Measurements from ENCODE around the gene SLC6A6.

SLC6A6 gene

DNA sequence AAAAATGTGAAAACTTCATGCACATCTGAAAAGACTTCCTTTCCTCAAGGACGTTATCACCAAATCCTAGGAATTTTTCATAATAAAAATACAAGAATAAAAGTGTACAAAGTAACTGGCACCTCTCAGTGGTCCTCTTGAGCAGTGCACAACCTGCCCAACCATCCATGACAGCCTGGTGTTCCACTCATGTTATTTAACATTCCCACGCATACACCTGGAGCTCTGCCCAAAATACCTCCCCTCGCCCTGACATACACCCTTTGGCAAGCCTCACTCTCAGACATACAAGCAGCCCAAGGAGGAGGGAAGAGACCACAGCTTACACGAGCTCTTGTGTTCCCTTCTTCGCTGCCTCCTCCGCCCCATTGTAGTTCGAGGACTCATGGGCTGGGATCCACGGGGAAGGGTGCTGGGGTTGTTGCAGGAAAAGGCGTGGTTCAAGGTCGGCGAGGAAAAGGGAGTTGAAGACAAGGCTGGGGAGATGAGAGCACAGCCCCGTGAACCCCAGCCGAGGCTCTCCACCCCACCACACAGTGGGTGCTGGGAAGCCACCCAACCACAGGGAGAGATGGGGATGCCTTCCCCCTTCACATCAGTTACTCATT is 114.4 kb downstream of the SLC6A6 start:
- no peak for TF ChIP-seq POLR2A (IDR thresholded peaks at IDR 0.05; ENCODE audit: low read depth, low read length)
- DNase-seq (ENCODE audit: insufficient read length, low spot score) (no peak), FAIRE-seq (no peak)

DNA sequence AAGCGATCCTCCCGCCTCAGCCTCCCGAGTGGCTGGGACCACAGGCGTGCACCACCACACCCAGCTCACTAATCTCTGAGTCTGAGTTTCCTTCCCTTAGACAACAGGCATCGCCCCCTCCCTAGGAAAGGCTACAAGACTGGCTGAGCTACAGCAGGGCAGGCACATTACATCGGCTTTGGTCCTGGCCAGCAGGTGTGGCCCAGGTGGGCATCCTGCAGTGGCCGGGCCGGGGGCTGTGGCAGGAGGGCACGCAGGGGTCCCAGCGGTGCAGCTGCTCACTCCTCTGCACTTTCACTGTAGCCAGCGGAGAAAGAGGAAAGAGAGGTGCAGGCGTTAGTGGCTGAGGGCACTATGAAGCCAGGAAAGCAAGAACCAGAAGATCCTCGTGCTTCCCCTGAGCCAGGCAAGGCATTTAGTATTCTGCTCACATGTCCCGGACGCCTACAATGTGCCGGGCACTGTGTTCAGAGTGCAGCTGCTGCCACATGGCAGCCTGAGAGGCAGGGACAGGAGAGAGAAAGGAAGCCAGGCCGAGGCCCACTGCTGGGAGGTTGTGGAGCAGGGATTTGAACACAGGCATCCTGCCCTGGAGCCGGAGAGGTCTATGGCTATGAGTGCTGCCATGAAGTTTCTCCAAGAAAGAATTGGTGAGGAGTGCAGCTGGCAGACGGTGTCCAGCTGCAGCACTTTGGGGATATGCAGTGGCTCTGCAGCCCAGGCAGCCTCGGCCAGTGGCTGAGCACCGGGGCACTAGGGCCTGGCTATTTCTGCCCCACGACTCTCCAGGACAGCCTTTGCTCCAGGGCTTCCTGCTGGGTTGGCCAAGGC is 115.4 kb downstream of the SLC6A6 start:
- DNase-seq (ENCODE audit: insufficient read length, low spot score) (no peak), FAIRE-seq (no peak)
- no peak for TF ChIP-seq POLR2A (IDR thresholded peaks at IDR 0.05; ENCODE audit: low read depth, low read length)

DNA sequence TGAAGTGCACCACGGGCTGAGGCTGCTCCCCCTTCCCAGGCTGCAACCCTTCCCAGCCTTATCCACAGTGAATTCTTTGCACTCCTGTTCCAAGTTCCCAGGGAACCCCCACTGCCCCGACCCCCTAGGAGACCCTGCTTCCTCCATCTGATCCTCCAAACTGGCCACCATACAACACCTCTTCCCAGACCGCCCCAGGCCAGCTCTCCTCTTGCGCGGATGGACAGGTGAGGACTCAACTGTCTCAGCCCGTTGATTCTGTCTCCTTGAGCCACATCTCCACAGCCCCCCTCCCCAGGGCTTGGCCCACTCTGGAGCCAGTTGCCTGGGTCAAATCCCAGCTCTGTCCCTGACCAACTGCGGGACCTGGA is 116.0 kb downstream of the SLC6A6 start:
- no peak for TF ChIP-seq POLR2A (IDR thresholded peaks at IDR 0.05; ENCODE audit: low read depth, low read length)
- FAIRE-seq (no peak), DNase-seq (ENCODE audit: insufficient read length, low spot score) (no peak)

DNA sequence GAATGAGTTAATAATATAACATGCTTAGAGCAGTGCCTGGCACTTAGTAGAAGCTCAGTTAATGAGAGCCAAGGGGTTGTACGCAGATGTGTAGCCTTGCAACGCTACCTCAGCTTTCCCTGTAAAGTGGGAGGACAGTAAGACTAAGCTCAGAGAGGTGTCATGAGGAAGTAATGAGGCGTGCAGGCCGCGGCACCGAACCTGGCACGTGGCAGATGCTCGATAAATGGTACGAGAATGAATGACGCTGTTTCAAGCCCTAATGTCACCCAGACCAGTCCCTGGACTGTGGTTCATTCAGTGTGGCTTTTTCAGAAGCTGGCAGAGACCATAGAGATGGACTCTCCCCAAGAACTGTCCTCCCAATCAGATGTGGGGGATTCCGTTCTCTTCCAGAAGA is 116.5 kb downstream of the SLC6A6 start:
- FAIRE-seq = no peak
- no peak for DNase-seq (ENCODE audit: insufficient read length, low spot score)
- TF ChIP-seq POLR2A (IDR thresholded peaks at IDR 0.05; ENCODE audit: low read depth, low read length) = no peak

DNA sequence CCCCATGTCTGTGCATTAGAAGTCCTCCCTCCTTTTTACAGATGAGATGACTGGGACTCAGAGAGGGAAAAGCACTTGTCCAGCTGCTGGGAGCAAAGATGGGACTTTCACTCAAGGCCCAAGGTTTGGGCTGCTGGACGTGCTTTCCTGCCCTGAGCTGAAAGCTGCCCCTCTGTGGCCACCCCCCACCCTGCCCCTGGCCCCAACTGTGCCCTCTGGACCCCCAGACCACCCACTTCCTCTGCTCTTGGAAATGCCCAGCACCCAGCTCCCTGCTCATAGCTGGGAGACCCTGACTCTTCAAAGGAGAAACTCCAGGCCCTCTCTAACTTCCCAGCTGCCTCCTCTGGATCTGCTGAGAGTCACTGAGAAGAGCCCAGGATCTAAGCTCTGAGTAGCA is 117.0 kb downstream of the SLC6A6 start:
- FAIRE-seq (no peak), DNase-seq (ENCODE audit: insufficient read length, low spot score) (no peak)
- no peak for TF ChIP-seq POLR2A (IDR thresholded peaks at IDR 0.05; ENCODE audit: low read depth, low read length)

DNA sequence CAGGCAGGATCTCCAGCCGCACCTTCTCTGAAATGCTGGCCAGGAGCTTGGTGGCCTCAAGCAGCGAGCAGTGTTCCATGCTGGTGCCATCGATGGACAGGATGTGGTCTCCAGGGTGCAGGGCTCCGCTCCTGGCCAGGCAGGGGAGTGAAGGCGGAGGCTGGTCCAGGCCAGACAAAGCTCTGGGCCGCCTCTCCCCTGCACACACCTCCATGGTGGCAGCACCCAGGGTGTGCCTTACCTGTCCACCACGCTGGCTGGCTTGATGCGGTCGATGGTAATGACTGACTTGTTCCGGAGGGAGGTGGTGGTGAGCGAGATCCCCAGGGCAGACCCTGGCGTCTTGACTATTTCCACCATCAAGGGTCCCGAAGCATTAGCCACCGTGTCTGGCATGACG is 117.7 kb downstream of the SLC6A6 start:
- TF ChIP-seq POLR2A (IDR thresholded peaks at IDR 0.05; ENCODE audit: low read depth, low read length) = no peak
- FAIRE-seq (no peak), DNase-seq (ENCODE audit: insufficient read length, low spot score) (no peak)

DNA sequence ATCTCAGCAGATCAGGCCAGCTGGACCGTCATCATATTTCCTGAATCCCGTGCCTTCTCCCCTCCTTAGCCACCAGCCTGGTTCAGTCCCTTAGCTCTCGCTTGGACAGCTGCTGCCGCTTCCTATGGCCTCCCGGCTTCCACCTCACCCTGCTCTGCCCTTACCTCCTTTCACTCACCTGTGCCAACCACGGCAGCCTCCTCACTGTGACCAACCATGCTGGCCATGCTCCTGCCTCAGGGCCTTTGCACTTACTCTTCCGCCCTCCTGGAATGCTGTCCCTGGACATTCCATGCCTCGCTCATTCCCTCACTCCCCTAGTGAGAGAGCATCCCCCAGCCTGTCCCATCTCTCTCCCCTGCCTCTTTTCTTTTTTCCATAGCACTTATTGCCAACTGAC is 118.6 kb downstream of the SLC6A6 start:
- no peak for DNase-seq (ENCODE audit: insufficient read length, low spot score)
- no peak for TF ChIP-seq POLR2A (IDR thresholded peaks at IDR 0.05; ENCODE audit: low read depth, low read length)
- no peak for FAIRE-seq

DNA sequence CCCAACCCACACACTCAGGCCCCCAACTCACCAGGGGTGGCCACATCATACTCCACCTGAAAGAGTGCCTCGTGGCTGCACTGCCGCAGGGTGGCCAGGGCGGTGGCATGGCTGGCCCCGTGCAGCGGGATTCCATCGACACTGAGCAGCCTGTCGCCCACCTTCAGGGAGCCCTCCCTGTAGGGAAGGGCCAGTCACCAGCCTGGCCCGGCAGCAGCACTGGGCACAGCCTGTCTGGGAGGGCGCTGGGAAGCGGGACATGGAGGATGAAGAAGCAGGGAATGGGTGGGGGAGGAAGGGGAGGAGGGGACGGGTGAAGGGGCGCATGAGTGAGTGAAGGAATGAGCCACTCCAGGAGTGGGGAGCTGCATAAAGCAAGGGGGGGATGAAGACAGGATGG is 119.2 kb downstream of the SLC6A6 start:
- no peak for TF ChIP-seq POLR2A (IDR thresholded peaks at IDR 0.05; ENCODE audit: low read depth, low read length)
- DNase-seq (ENCODE audit: insufficient read length, low spot score) = no peak
- no peak for FAIRE-seq

DNA sequence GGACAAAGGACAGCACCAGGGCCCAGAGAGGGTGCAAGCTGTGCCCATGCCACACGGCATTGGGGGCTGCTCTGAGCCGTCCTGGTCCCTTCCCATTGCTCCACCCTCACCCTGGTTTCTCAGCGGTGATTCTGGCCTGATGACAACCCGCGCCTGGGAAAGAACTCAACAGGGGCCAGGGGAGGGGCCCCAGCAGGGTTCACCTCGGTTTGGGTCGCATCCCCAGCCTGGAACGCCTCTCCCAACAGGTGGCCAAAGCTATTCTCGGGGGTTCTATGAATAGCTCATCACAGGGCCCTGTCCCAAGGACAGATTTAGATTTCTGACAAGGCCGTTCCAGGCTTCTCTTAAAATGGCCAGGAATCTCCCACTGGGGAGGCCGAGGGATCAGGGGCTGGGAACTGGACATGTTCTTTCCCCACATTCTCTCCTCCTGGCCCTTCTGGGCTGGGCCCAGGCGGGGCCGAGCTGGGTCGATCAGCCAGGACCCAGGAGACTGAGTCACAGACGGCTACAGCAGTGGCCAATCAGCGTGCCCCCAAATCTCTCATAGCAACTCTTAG is 119.8 kb downstream of the SLC6A6 start:
- DNase-seq (ENCODE audit: insufficient read length, low spot score) (no peak), FAIRE-seq (no peak)
- TF ChIP-seq POLR2A (IDR thresholded peaks at IDR 0.05; ENCODE audit: low read depth, low read length) = no peak

DNA sequence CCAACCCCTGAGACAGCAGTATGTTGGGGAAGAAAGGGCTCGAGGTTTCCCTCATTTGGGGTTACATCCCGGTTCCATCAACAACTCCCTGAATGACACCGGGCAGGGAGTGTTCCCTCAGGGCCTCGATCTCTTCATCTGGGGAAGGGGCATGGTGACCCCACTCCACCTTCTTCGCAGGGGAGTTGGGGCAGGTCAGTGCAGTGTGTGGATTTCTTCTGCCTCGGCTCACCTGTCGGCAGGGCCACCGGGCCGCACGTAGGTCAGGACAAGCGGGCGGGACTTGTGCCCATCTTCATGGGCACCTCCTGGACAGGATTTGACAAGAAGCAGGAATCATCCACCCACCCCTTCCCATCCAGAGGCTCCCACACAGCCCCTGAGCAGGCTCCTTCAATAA is 120.4 kb downstream of the SLC6A6 start:
- FAIRE-seq = no peak
- no peak for DNase-seq (ENCODE audit: insufficient read length, low spot score)
- TF ChIP-seq POLR2A (IDR thresholded peaks at IDR 0.05; ENCODE audit: low read depth, low read length) = no peak

DNA sequence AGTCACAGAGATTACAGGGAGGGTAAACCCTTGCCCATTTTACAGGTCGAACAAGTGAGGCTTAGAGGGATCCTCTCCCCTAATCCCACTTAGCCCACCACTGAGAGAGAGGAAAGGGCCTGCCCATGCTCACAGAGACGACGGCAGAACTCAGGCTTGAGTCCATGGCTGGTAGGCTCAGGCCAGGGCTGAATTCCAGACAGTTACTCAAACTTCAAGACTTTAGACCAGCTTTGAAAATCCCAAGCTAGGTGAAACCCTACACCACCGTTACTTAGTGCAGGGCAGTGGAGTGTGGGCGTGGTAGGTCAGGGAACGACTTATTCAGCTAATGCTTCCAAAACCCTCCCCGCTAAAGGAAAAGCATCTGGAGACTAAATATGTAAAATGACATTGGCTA is 121.4 kb downstream of the SLC6A6 start:
- FAIRE-seq = no peak
- TF ChIP-seq POLR2A (IDR thresholded peaks at IDR 0.05; ENCODE audit: low read depth, low read length) = no peak
- no peak for DNase-seq (ENCODE audit: insufficient read length, low spot score)

DNA sequence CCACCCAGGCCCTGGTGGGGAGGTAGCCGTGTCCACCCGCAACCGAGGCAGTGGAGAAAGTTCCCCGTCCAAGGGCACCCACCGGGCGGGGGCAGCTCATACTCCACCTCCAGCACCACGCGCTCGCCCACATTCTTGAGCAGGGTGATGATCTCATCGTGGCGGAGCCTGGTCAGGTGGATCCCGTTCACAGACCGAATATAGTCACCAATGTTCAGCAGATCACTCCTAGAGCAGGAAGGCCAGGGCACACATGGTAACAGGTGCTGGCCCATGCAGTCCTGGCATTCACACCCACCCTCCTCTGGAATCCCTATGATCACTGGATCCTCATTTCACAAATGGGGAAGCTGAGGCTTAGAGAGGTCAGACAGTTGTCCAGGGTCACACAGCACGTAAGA is 121.9 kb downstream of the SLC6A6 start:
- no peak for DNase-seq (ENCODE audit: insufficient read length, low spot score)
- FAIRE-seq = no peak

DNA sequence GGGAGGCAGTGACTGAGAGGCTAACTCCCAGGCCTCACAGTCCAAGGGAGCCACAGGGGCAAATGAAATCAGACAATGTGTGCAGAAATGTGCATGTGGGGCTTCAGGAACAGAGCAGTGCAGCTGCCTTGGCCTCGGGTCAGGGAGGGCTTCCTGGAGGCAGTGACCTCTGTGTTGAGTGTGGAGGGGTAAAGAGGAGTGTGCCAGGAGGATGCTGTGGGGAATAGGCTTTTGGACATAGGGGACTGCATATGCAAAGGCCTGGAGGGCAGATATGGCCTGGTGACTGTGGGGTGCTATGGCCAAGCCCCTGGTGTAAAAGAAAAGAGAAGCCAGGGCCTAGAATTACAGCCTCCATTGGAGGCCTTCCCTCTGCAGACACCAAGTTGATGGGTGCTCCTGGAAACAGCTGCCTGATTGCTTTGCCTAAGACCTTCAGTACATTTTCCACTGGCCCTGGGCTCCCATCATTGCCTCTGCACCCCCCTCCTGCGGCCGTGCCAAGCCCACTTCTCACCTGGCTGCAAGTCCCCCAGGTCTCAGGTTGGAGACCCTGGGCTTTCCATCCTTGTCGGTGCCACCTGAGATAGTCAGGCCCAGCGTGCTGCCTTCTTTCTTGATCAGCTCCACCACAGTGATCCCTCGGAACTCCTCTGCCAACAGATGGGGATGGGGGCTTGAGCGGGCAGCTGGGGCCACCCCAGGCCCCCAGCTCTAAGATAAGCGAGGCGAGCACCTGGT is 122.7 kb downstream of the SLC6A6 start:
- FAIRE-seq (no peak), DNase-seq (ENCODE audit: insufficient read length, low spot score) (no peak)
- no peak for TF ChIP-seq POLR2A (IDR thresholded peaks at IDR 0.05; ENCODE audit: low read depth, low read length)

More for the DNA sequence above, 121.9 kb downstream of the SLC6A6 start:
- TF ChIP-seq POLR2A (IDR thresholded peaks at IDR 0.05; ENCODE audit: low read depth, low read length) = no peak
